ENCODE data around the gene PRDM16. TPM values are rescaled to one million over a fixed set of nuclear protein-coding genes. Genes with fewer than 3 reads are reported as not detected.

PRDM16 gene
- total RNA-seq, 1 donor from 2014 or later = 84.2 TPM

GRCh38 chr1:3277623-3278022 lies 208.6 kb downstream of the PRDM16 start:
- TF ChIP-seq CTCF (IDR thresholded peaks at IDR 0.05) = no peak
- no peak overlapping the region for H3K4me3 ChIP-seq
- DNase-seq (ENCODE audit: low spot score in 2 of 2) = no peak
- intact Hi-C loops (cut with DNase I) = loop anchor here (2.0 to 5.0 kb wide), 3 partner anchors 35 to 203 kb away; no protein-coding TSS in a partner anchor
- H3K4me1 ChIP-seq = peaks cover 16 to 37% of the 10 kb centered on the region in 2 donors
- H3K27ac ChIP-seq = peak overlapping the region in 1 of 2 donors; percentile 93
- H3K36me3 ChIP-seq = no peaks in the 10 kb centered on the region
- no peaks in the 10 kb centered on the region for H3K27me3 ChIP-seq
- no peaks in the 10 kb centered on the region for H3K9me3 ChIP-seq

GRCh38 chr1:3278416-3279181 lies 209.6 kb downstream of the PRDM16 start:
- DNase-seq (ENCODE audit: low spot score in 2 of 2) = no peak
- H3K27ac ChIP-seq = peak overlapping the region; percentile 4 to 93
- no peaks in the 10 kb centered on the region for H3K27me3 ChIP-seq
- intact Hi-C loops (cut with DNase I) = loop anchor here (5.0 kb wide), 1 partner anchor 151 kb away; no protein-coding TSS in a partner anchor
- H3K9me3 ChIP-seq = no peaks in the 10 kb centered on the region
- H3K36me3 ChIP-seq = no peaks in the 10 kb centered on the region
- H3K4me1 ChIP-seq = peaks cover 21 to 47% of the 10 kb centered on the region in 2 donors
- no peak for TF ChIP-seq CTCF (IDR thresholded peaks at IDR 0.05)
- H3K4me3 ChIP-seq = no peak overlapping the region

GRCh38 chr1:3279182-3279470 lies 210.1 kb downstream of the PRDM16 start:
- Histone ChIP-seq H3K4me1 (peaks cover 21 to 52% of the 10 kb centered on the region in 2 donors), H3K4me3 (no peak overlapping the region), H3K9me3 (no peaks in the 10 kb centered on the region), H3K27me3 (no peaks in the 10 kb centered on the region), H3K27ac (peak overlapping the region; percentile 4 to 62), H3K36me3 (no peaks in the 10 kb centered on the region)
- no peak for TF ChIP-seq CTCF (IDR thresholded peaks at IDR 0.05)
- no peak for DNase-seq (ENCODE audit: low spot score in 2 of 2)
- intact Hi-C loops (cut with DNase I) = loop anchor here (5.0 kb wide), 1 partner anchor 152 kb away; no protein-coding TSS in a partner anchor

GRCh38 chr1:3281735-3282134 lies 212.7 kb downstream of the PRDM16 start:
- Histone ChIP-seq H3K27ac (peak overlapping the region in 1 of 2 donors; percentile 56), H3K27me3 (no peaks in the 10 kb centered on the region), H3K4me3 (no peak overlapping the region), H3K36me3 (no peaks in the 10 kb centered on the region), H3K4me1 (peaks cover 9 to 38% of the 10 kb centered on the region in 2 donors), H3K9me3 (no peaks in the 10 kb centered on the region)
- DNase-seq (ENCODE audit: low spot score in 2 of 2) = no peak
- intact Hi-C loops (cut with DNase I) = loop anchor here (2.0 to 10.0 kb wide), 2 partner anchors 215 to 407 kb away; no protein-coding TSS in a partner anchor
- TF ChIP-seq CTCF (IDR thresholded peaks at IDR 0.05) = no peak

- no peaks in the 10 kb centered on the region for H3K27me3 ChIP-seq
- no peak overlapping the region for H3K4me3 ChIP-seq
- no peaks in the 10 kb centered on the region for H3K36me3 ChIP-seq
- intact Hi-C loops (cut with DNase I) = loop anchor here (2.0 to 10.0 kb wide), 2 partner anchors 215 to 407 kb away; no protein-coding TSS in a partner anchor
- peaks cover 9 to 36% of the 10 kb centered on the region in 2 donors for H3K4me1 ChIP-seq
- no peak for DNase-seq (ENCODE audit: low spot score in 2 of 2)
- H3K9me3 ChIP-seq = no peaks in the 10 kb centered on the region
- no peak for TF ChIP-seq CTCF (IDR thresholded peaks at IDR 0.05)
- peak overlapping the region; percentile 23 to 56 for H3K27ac ChIP-seq
These were observed 213.2 kb downstream of the PRDM16 start for GRCh38 chr1:3282186-3282585.

Data from ascending aorta (tissue), 2 donors.